HepG2 (cell line): ENCODE measurements around the gene PTGIR.

Experiments
- EP300 ChIP-seq, 3 experiments: sonication (generic) in 1 of 3; formaldehyde crosslinking in 1 of 3; IDR thresholded peaks; 2 replicates each; pipeline versions ENCODE4 v1.5.1 to v1.6.1; 2011 to 2020; ENCODE audit warnings: low read depth in 2 of 3, low read length in 2 of 3, borderline replicate concordance in 1 of 3, improper control_type of control experiment in 1 of 3, mild to moderate bottlenecking in 1 of 3, missing genetic modification reagents in 1 of 3, moderate library complexity in 1 of 3
- PHF21A ChIP-seq: sonication (generic); formaldehyde crosslinking; IDR thresholded peaks from 2 replicates; pipeline ENCODE4 v1.5.0; 2020; ENCODE audit warnings: mild to moderate bottlenecking, missing genetic modification reagents
- RXRB ChIP-seq: IDR thresholded peaks from 2 replicates; pipeline ENCODE4 v1.6.1; 2016; ENCODE audit warnings: borderline replicate concordance, missing genetic modification reagents, missing compliant biosample characterization
- SIN3B ChIP-seq: fragments of 150-350 bp; IDR thresholded peaks from 2 replicates; pipeline ENCODE4 v1.6.1; 2014; ENCODE audit warnings: low read length
- SMARCC2 ChIP-seq: fragments of 450-650 bp; IDR thresholded peaks from 2 replicates; pipeline ENCODE4 v1.6.1; 2017; ENCODE audit warnings: antibody characterized with exemption, mild to moderate bottlenecking

DNA sequence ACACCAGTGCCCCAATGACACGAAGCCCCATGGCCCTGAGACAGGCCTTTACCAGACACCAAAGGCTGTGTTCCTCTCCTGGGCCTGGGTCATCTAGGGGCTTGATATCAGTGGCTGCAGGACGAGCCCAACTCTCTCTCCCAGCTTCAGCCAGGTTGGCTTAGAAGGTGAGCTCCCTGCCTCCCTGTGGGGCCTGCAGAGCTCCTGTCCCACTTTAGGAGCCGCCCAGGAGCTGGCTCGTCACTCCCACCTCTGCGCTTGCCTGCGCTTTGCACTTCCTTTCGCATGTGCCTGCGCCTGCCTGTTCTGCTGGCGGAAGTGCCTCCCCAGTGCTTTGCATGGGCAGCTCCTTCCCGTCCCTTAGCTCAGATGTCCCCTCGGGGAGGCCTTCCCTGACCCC is 18.9 kb downstream of the PTGIR start:
- TF ChIP-seq SIN3B (no peak), SMARCC2 (no peak), RXRB (no peak), EP300 (IDR thresholded peaks at IDR 0.05; ENCODE audit: low read depth in 2 of 2, low read length in 2 of 2) (no peak), EP300 (CRISPR knock-in tag; IDR thresholded peaks at IDR 0.05; ENCODE audit: borderline replicate concordance) (no peak), PHF21A (CRISPR knock-in tag) (no peak)
